NB4 (cell line): ENCODE results near the gene AOC3.
"Not testable (repeated sequence)": the region's sequence is repeated elsewhere in the genome, so short reads cannot be mapped to it uniquely, and the experiment has no call there.

Experiments used
- DNase-seq: peaks from one replicate; pipeline ENCODE4 v3.0.0; 2010; ENCODE audit warnings: low read depth
- H3K4me3 ChIP-seq: one replicate; pipeline ENCODE4 v1.5.1; 2011; ENCODE audit warnings: mild to moderate bottlenecking, low read depth, low read length, moderate library complexity
- MYC ChIP-seq: IDR thresholded peaks from 2 replicates; pipeline ENCODE4 v1.6.1; 2011; ENCODE audit warnings: low read depth, low read length
- POLR2A ChIP-seq: IDR thresholded peaks from 2 replicates; pipeline ENCODE4 v1.6.1; 2011; ENCODE audit warnings: mild to moderate bottlenecking; ENCODE audit not compliant: insufficient read length; ENCODE audit errors: extremely low read depth
- TF ChIP-seq, protein P1 (sequence below): IDR thresholded peaks from 2 replicates; pipeline ENCODE4 v1.6.1; 2011; ENCODE audit warnings: low read depth, low read length
- TF ChIP-seq, protein P2 (sequence below): IDR thresholded peaks from one replicate; pipeline ENCODE4 v1.5.1; 2012; ENCODE audit warnings: low read depth, low read length

The AOC3 gene

DNA sequence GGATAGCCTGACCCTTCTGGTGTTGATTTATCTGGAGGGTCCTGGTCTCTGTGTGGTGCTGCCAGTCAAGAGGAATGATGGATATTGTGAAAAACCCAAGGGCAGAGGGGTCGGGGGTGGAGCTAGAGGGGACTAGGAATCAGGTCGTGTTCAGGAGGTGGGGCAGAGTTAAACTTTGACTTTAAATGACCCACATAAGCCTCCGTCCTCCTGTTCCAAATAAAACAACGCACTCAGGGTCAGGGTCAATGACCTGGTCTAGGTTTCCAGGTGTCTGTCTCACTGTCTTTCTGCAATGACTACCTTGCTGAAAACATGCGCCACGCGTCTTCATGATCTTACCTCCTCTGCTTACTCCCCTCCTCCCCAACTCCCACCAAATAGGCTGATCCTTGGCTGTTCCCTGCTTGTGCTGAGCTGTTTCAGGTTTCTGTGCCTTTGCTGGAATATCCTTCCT lies 14.7 kb downstream of the AOC3 start:
- TF ChIP-seq, protein P1, sequence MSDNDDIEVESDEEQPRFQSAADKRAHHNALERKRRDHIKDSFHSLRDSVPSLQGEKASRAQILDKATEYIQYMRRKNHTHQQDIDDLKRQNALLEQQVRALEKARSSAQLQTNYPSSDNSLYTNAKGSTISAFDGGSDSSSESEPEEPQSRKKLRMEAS, result no peak
- no peak for TF ChIP-seq MYC
- TF ChIP-seq, protein P2, sequence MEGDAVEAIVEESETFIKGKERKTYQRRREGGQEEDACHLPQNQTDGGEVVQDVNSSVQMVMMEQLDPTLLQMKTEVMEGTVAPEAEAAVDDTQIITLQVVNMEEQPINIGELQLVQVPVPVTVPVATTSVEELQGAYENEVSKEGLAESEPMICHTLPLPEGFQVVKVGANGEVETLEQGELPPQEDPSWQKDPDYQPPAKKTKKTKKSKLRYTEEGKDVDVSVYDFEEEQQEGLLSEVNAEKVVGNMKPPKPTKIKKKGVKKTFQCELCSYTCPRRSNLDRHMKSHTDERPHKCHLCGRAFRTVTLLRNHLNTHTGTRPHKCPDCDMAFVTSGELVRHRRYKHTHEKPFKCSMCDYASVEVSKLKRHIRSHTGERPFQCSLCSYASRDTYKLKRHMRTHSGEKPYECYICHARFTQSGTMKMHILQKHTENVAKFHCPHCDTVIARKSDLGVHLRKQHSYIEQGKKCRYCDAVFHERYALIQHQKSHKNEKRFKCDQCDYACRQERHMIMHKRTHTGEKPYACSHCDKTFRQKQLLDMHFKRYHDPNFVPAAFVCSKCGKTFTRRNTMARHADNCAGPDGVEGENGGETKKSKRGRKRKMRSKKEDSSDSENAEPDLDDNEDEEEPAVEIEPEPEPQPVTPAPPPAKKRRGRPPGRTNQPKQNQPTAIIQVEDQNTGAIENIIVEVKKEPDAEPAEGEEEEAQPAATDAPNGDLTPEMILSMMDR, result no peak
- no peak for TF ChIP-seq POLR2A
- DNase-seq, result no peak
- no peak overlapping the region for H3K4me3 ChIP-seq

DNA sequence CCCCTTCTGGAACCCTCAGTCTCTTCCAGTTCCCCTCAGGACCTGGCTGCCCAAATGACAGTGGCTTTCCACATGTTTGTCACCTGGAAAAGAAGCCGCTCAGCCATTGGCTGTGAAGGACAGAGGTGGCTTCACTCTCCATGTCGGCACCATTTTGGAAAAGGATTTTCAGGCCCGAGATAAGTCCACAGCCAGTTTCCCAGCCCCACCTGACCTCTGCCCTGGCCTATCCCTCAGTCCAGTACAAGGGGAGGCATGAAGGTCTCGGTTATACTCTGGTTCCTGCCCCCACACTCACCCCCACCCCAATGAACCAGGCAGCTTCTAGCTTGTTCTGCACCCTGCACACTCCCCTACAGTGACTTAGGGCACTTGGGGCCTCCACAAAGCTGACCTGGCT lies 15.2 kb downstream of the AOC3 start:
- no peak overlapping the region for H3K4me3 ChIP-seq
- no peak for DNase-seq
- TF ChIP-seq, protein P1, result no peak
- no peak for TF ChIP-seq POLR2A
- no peak for TF ChIP-seq MYC
- TF ChIP-seq, protein P2, result no peak

DNA sequence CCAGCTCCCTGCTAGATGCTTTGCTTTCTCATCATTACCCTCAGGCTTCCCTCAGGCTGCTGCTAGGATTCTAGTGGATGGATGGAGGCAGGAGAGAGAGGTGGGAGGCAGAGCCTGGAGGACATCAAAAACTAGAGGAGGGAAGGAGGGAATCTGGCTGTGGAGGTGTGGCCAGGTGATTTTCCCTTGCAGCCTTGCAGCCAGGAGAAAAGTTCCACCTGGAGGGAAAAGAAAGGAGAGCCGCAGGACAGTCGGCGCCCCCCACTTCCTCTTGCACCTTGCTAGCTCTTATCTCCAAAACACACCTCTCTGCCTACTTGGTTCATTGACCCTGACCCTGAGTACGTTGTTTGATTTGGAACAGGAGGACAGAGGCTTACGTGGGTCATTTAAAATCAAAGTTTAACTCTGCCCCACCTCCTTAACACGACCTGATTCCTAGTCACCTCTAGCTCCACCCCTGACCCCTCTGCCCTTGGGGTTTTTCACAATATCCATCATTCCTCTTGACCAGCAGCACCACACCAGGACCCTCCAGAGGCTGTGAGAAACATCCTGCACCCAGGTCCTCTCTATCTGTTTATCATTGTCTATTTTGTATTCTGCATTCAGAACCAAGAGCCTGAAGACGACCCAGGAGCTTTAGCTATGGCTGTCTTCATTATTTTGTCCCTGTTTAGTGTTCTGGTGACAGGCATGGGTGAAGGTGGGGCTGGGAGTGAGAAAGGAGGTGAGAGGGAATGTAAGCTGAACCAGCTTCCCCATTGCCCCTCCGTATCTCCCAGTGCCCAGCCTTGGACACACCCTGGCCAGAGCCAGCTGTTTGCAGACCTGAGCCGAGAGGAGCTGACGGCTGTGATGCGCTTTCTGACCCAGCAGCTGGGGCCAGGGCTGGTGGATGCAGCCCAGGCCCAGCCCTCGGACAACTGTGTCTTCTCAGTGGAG lies 15.9 kb downstream of the AOC3 start:
- no peak overlapping the region for H3K4me3 ChIP-seq
- DNase-seq, result no peak
- TF ChIP-seq MYC (no peak), POLR2A (no peak)
- TF ChIP-seq, protein P1, result no peak

DNA sequence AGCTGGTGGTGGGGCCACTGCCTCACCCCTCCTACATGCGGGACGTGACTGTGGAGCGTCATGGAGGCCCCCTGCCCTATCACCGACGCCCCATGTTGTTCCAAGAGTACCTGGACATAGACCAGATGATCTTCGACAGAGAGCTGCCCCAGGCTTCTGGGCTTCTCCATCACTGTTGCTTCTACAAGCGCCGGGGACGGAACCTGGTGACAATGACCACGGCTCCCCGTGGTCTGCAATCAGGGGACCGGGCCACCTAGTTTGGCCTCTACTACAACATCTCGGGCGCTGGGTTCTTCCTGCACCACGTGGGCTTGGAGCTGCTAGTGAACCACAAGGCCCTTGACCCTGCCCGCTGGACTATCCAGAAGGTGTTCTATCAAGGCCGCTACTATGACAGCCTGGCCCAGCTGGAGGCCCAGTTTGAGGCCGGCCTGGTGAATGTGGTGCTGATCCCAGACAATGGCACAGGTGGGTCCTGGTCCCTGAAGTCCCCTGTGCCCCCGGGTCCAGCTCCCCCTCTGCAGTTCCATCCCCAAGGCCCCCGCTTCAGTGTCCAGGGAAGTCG lies 16.8 kb downstream of the AOC3 start:
- not testable (repeated sequence) for DNase-seq, H3K4me3 ChIP-seq

DNA sequence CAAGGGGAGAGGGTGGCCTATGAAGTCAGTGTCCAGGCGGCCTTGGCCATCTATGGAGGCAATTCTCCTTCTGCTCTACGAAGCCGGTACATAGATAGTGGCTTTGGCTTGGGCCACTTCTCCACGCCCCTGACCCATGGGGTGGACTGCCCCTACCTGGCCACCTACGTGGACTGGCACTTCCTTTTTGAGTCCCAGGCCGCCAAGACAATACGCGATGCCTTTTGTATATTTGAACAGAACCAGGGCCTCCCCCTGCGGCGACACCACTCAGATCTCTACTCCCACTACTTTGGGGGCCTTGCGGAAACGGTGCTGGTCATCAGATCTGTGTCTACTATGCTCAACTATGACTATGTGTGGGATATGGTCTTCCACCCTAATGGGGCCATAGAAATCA lies 17.3 kb downstream of the AOC3 start:
- DNase-seq, result no peak
- no peak overlapping the region for H3K4me3 ChIP-seq
- no peak for TF ChIP-seq MYC
- no peak for TF ChIP-seq POLR2A
- TF ChIP-seq, protein P2, result no peak
- TF ChIP-seq, protein P1, result no peak

DNA sequence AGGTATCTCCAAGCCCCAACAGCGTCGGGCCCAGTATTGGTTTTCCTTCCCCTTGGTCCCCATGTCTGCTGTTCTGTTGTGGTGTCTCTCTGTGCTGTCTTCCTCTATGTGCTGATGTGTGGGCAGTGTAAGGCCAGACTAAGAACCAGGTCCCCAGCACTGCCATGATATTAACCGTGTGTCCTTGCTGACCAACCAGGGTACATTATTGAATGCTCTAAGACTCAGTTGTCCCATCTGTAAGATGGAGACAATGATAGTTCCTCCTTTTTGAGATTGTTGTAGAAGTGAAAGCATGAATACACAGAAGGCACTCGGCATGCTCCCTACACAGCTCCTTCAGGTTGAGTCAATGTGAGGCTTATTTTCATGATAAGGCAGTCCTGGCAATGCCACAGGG lies 20.6 kb downstream of the AOC3 start:
- TF ChIP-seq MYC, result no peak
- TF ChIP-seq, protein P1, result no peak
- TF ChIP-seq, protein P2, result no peak
- TF ChIP-seq POLR2A, result no peak
- no peak overlapping the region for H3K4me3 ChIP-seq
- DNase-seq, result no peak
